A549 (cell line): Measurements from ENCODE around the gene CPZ. TPM values are rescaled to one million over a fixed set of nuclear protein-coding genes. Genes with fewer than 3 reads are reported as not detected.

ENCODE experiments used
- ATAC-seq, 2 experiments: fragments of 200-7000 bp in 1 of 2; fragments of >200 bp in 1 of 2; cut with Nextera tagmentation in 1 of 2; cut with Tn5 transposase in 1 of 2; 3 replicates each; pipeline versions ENCODE4 v1.8.0 to v1.9.1; 2018 to 2020; ENCODE audit warnings: mild to moderate bottlenecking in 1 of 2, moderate library complexity in 1 of 2
- CTCF ChIA-PET: fragments of 300-600 bp; sonication (Branson Sonifier 250); formaldehyde crosslinking; extraction: SDS; loops from one replicate; lab custom pipeline; 2021; ENCODE audit warnings: antibody characterized with exemption, inconsistent platforms; lab: Yijun Ruan, JAX
- POLR2A ChIA-PET: fragments of 350-600 bp; formaldehyde crosslinking; extraction: SDS; loops from one replicate; lab custom pipeline; 2021; ENCODE audit warnings: antibody characterized with exemption, inconsistent platforms; lab: Yijun Ruan, JAX
- DNase-seq, 2 experiments: peaks; one replicate each; pipeline versions ENCODE4 v3.0.0 to v3.0.0-alpha.2; 2011 to 2016; ENCODE audit warnings: low read depth in 1 of 2, low spot score in 1 of 2
- FAIRE-seq: peaks from 2 replicates; lab custom pipeline; 2011; peaks lifted over from hg19 to GRCh38; lab: Jason Lieb, UNC
- H3K27ac ChIP-seq, 2 experiments: fragments of >200 bp; sonication (Bioruptor Twin); formaldehyde crosslinking; 3 replicates each; pipeline ENCODE4 v1.5.1; 2016 to 2017
- H3K4me1 ChIP-seq: fragments of >200 bp; sonication (Bioruptor Twin); formaldehyde crosslinking; 3 replicates; pipeline ENCODE4 v1.6.1; 2016
- H3K4me2 ChIP-seq: fragments of >200 bp; sonication (Bioruptor Twin); formaldehyde crosslinking; 3 replicates; pipeline ENCODE4 v1.6.1; 2016
- H3K4me3 ChIP-seq: fragments of >200 bp; sonication (Bioruptor Twin); formaldehyde crosslinking; 3 replicates; pipeline ENCODE4 v1.5.1; 2016
- H3K9me3 ChIP-seq: fragments of >200 bp; sonication (Bioruptor Twin); formaldehyde crosslinking; 3 replicates; pipeline ENCODE4 v1.6.1; 2016
- ATOH8 ChIP-seq: fragments of 250-450 bp; sonication (Bioruptor Pico); IDR thresholded peaks from 2 replicates; pipeline ENCODE4 v1.5.0; 2020; ENCODE audit warnings: low read depth, mild to moderate bottlenecking, moderate library complexity
- CHD2 ChIP-seq: fragments of 150-350 bp; IDR thresholded peaks from 2 replicates; pipeline ENCODE4 v1.6.1; 2014; ENCODE audit warnings: low read length; ENCODE audit not compliant: partially characterized antibody
- CHD4 ChIP-seq: fragments of 200-600 bp; sonication (generic); IDR thresholded peaks from 2 replicates; pipeline ENCODE4 v1.6.1; 2016; ENCODE audit warnings: antibody characterized with exemption, mild to moderate bottlenecking, borderline replicate concordance
- EHMT2 ChIP-seq: fragments of 200-600 bp; sonication (generic); IDR thresholded peaks from 2 replicates; pipeline ENCODE4 v1.6.1; 2016; ENCODE audit warnings: antibody characterized with exemption, low read depth, mild to moderate bottlenecking, moderate library complexity
- ESRRA ChIP-seq: fragments of 150-350 bp; IDR thresholded peaks from 2 replicates; pipeline ENCODE4 v1.6.1; 2014; ENCODE audit warnings: mild to moderate bottlenecking, low read length, borderline replicate concordance
- HDAC2 ChIP-seq: fragments of 200-600 bp; sonication (generic); IDR thresholded peaks from 2 replicates; pipeline ENCODE4 v1.6.1; 2016
- HOXA7 ChIP-seq: fragments of 250-450 bp; sonication (Bioruptor Pico); IDR thresholded peaks from 2 replicates; pipeline ENCODE4 v1.5.0; 2020; ENCODE audit warnings: mild to moderate bottlenecking, moderate library complexity
- KDM1A ChIP-seq: fragments of 200-600 bp; sonication (generic); IDR thresholded peaks from 2 replicates; pipeline ENCODE4 v1.6.1; 2016; ENCODE audit warnings: low read depth, mild to moderate bottlenecking
- MAFK ChIP-seq: fragments of 450-650 bp; IDR thresholded peaks from 2 replicates; pipeline ENCODE4 v1.6.1; 2014; ENCODE audit not compliant: partially characterized antibody
- MAZ ChIP-seq: fragments of 150-350 bp; IDR thresholded peaks from 2 replicates; pipeline ENCODE4 v1.6.1; 2014; ENCODE audit warnings: antibody characterized with exemption, low read depth, low read length, borderline replicate concordance
- MYC ChIP-seq: IDR thresholded peaks from 2 replicates; pipeline ENCODE4 v1.6.1; 2012; ENCODE audit warnings: mild to moderate bottlenecking, inconsistent platforms, low read length, improper control_type of control experiment, borderline replicate concordance
- NPAS2 ChIP-seq: fragments of 250-450 bp; sonication (Bioruptor Pico); IDR thresholded peaks from 2 replicates; pipeline ENCODE4 v1.8.0; 2022; ENCODE audit warnings: mild to moderate bottlenecking, moderate library complexity, borderline replicate concordance
- NR3C1 ChIP-seq: fragments of >200 bp; sonication (Bioruptor Twin); formaldehyde crosslinking; IDR thresholded peaks from 3 replicates; pipeline ENCODE4 v1.6.1; 2017
- PHF8 ChIP-seq: fragments of 200-600 bp; sonication (generic); IDR thresholded peaks from 2 replicates; pipeline ENCODE4 v1.6.1; 2016; ENCODE audit warnings: low read depth, mild to moderate bottlenecking, antibody characterized with exemption, moderate library complexity, borderline replicate concordance
- POLR2A ChIP-seq: IDR thresholded peaks from 2 replicates; pipeline ENCODE4 v1.6.1; 2012; ENCODE audit warnings: mild to moderate bottlenecking, low read length
- RAD21 ChIP-seq, 2 experiments: fragments of >200 bp in 1 of 2; sonication (Bioruptor Twin) in 1 of 2; formaldehyde crosslinking in 1 of 2; IDR thresholded peaks in 1 of 2; conservative IDR thresholded peaks in 1 of 2; 2 replicates in 1 of 2; 3 replicates in 1 of 2; pipeline ENCODE4 v1.6.1; 2012 to 2018; ENCODE audit warnings: inconsistent platforms in 1 of 2
- RNF2 ChIP-seq: fragments of 200-600 bp; sonication (generic); IDR thresholded peaks from 2 replicates; pipeline ENCODE4 v1.6.1; 2016; ENCODE audit warnings: low read depth, mild to moderate bottlenecking, antibody characterized with exemption, moderate library complexity, borderline replicate concordance
- TFCP2L1 ChIP-seq: fragments of 250-450 bp; sonication (Bioruptor Pico); IDR thresholded peaks from 2 replicates; pipeline ENCODE4 v1.5.0; 2021; ENCODE audit warnings: mild to moderate bottlenecking
- ZC3H11A ChIP-seq: fragments of 450-650 bp; IDR thresholded peaks from 2 replicates; pipeline ENCODE4 v1.6.1; 2014; ENCODE audit warnings: antibody characterized with exemption, mild to moderate bottlenecking
- WGBS: methylation state at CpG from one replicate; pipeline ENCODE4 v1.1.6; 2017; ENCODE audit errors: missing lambda C conversion rate; 5-methylcytosine and 5-hydroxymethylcytosine counted together
- polyA plus RNA-seq, 4 experiments: library from polyadenylated mRNA; depleted of rRNA in 3 of 4; stranded (reverse); fragments of >200 nt; fragmentation: RNase III in 1 of 4; extraction: RNeasy Plus Mini Kit Qiagen cat#74134 plus additional on column Dnase treatment in 1 of 4; gene quantifications; 2 replicates in 3 of 4; 3 replicates in 1 of 4; pipeline ENCODE4 v1.2.3, GENCODE V29; 2011 to 2017
- TF ChIP-seq, protein P1 (sequence below): fragments of >200 bp; sonication (Bioruptor Twin); formaldehyde crosslinking; IDR thresholded peaks from 3 replicates; pipeline ENCODE4 v1.5.1; 2016

CPZ gene
- polyA plus RNA-seq, 2 of the 4 experiments (the other 2 are of a cell fraction) = 0.09 to 0.21 TPM

DNA sequence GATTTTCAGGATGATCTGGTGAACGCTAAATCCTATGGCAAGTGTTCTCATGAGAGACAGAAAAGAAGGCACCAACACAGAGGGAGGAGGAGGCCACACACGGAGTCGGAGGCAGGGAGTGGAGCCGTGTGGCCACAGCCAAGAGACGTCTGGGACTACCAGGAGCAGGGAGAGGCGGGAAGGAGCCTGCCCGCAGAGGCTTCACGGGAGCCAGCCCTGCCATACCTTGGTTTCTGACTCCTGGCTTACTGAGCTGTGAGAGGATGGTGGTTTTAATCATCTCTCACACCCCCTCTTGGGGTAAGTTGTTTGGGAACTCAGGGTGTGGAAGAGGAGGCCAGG, 45.8 kb upstream of the CPZ start:
- no peak for ATAC-seq
- Histone ChIP-seq H3K4me3 (no peak overlapping the region), H3K4me1 (peaks cover 6% of the 10 kb centered on the region; the same call in 1 of the 3 replicates), H3K9me3 (no peaks in the 10 kb centered on the region), H3K27ac (no peak overlapping the region), H3K4me2 (no peak overlapping the region)
- TF ChIP-seq, protein P1, sequence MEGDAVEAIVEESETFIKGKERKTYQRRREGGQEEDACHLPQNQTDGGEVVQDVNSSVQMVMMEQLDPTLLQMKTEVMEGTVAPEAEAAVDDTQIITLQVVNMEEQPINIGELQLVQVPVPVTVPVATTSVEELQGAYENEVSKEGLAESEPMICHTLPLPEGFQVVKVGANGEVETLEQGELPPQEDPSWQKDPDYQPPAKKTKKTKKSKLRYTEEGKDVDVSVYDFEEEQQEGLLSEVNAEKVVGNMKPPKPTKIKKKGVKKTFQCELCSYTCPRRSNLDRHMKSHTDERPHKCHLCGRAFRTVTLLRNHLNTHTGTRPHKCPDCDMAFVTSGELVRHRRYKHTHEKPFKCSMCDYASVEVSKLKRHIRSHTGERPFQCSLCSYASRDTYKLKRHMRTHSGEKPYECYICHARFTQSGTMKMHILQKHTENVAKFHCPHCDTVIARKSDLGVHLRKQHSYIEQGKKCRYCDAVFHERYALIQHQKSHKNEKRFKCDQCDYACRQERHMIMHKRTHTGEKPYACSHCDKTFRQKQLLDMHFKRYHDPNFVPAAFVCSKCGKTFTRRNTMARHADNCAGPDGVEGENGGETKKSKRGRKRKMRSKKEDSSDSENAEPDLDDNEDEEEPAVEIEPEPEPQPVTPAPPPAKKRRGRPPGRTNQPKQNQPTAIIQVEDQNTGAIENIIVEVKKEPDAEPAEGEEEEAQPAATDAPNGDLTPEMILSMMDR = no peak
- no peak for TF ChIP-seq RNF2
- no peak for TF ChIP-seq HOXA7 (CRISPR knock-in tag)
- TF ChIP-seq NPAS2 (CRISPR knock-in tag) = no peak
- no peak for TF ChIP-seq POLR2A
- TF ChIP-seq TFCP2L1 (CRISPR knock-in tag) = no peak
- no peak for TF ChIP-seq HDAC2
- TF ChIP-seq CHD2 = no peak
- TF ChIP-seq KDM1A = no peak
- no peak for TF ChIP-seq PHF8
- no peak for TF ChIP-seq MYC
- TF ChIP-seq ZC3H11A = no peak
- no peak for TF ChIP-seq NR3C1
- TF ChIP-seq ATOH8 (CRISPR knock-in tag) = no peak
- no peak for TF ChIP-seq EHMT2
- 68% methylated on average over 8 of the region's 8 CpGs for WGBS
- DNase-seq = no peak
- ChIA-PET CTCF (interaction anchor here (1.3 to 1.8 kb wide), 2 partner anchors 74 to 76 kb away, joined by 3 to 5 read pairs; no protein-coding TSS in a partner anchor), POLR2A (no interaction called here)
- FAIRE-seq = no peak

DNA sequence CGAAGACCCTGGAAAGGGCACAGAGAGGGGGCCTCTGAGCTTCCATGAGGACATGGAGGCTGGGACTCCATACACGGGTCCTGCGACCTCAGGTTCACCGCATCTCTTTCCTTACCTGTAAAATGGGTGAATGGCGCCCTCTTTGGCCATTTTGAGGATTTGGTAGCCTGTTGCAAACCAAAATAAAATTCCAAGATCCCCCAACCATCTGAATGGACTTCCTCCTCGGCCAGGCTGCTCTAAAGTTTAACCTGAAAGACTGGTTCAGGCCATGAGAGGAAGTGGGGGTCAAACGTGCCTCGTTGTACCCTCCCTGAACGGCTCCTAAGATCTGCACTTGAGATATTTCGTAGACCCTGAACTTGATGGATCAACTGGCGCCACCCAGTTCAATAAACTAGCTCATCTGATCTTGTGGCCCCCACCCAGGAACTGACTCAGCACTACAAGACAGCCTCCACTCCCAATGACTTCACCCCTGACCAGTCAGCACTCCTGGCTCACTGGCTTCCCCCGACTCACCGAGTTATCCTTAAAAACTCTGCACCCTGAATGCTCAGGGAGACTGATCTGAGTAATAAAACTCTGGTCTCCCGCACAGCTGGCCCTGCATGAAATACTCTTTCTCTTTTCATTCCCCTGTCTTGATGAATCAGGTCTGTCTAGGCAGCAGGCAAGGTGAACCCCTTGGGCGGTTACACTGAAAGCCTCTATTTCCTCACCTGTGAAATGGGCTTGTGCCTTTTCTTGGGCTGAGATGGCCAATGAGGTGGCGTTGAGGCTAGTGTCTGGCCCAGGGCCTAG, 45.3 kb upstream of the CPZ start:
- ATAC-seq = peak in 1 of 2 experiments; percentile 64; a peak in 3 of 6 replicates
- Histone ChIP-seq H3K4me3 (no peak overlapping the region), H3K4me1 (peaks cover 6% of the 10 kb centered on the region; the same call in 1 of the 3 replicates), H3K9me3 (no peaks in the 10 kb centered on the region), H3K27ac (peak overlapping the region in 1 of 2 experiments; percentile 22; a peak in 1 of 6 replicates), H3K4me2 (0 out of 3 replicates have a peak overlapping the region, but pooled peaks have one; percentile 10)
- WGBS = 36% methylated on average over 15 of the region's 16 CpGs
- CTCF ChIA-PET = interaction anchor here (0.6 to 1.8 kb wide), 5 partner anchors 11 to 79 kb away, joined by 3 to 5 read pairs (median 4); no protein-coding TSS in a partner anchor
- no peak for FAIRE-seq
- peak in 1 of 2 experiments; percentile 35 for DNase-seq
- POLR2A ChIA-PET = no interaction called here
- TF ChIP-seq MAFK (peak; percentile 55), RAD21 (conservative IDR thresholded peaks at IDR 0.05 in 1 of 2, IDR thresholded peaks at IDR 0.05 in 1 of 2) (peak; percentile 43 to 45; a peak in 4 of 5 replicates), CHD4 (no peak), MAZ (no peak), ZC3H11A (no peak), ESRRA (no peak)
